ENCODE measurements around the gene NTSR1. TPM values are rescaled to one million over a fixed set of nuclear protein-coding genes. Genes with fewer than 3 reads are reported as not detected.
A peak's percentile ranks its signal among the peaks of the same experiment; 100 is the strongest.

The NTSR1 gene
- total and polyA plus RNA-seq, 8 donors: 0.06 to 15.9 (median 0.28) TPM; not detected in 5

DNA sequence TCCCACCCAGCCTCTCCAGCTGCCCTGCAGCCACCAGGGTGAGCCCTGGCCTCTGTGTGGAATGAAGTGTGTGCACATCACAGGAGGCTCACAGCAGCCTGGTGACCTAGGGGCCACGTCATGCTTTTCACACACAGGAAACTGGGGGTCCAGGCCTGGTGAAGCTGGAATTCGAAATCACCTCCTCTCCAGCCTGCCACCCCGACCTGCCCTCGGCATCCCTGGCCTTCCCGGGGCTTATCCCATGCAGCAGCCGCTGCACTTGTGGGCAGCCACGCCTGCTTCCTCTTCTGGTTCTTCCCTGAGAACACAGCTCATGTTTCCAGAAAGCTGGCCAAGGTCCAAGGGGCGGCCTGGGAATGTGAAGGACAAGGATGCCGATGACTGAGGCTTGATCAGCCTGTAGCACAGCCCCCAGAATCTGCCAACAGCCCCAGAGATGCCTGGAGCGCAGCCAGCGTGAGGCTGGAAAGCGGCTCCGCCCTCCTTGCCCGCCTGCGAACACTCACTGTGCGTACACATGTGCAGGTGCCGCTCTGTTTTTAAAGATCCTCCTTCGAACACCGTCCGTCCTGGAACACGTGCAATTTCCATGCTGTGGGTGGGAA lies 4.2 kb upstream of the NTSR1 start:
- no peak overlapping the region for H3K4me3 ChIP-seq
- TF ChIP-seq EP300 (IDR thresholded peaks at IDR 0.05) (no peak), POLR2A (IDR thresholded peaks at IDR 0.05) (no peak), POLR2AphosphoS5 (IDR thresholded peaks at IDR 0.05) (peak in 1 of 3 donors; percentile 30)
- TF ChIP-seq, protein P1, sequence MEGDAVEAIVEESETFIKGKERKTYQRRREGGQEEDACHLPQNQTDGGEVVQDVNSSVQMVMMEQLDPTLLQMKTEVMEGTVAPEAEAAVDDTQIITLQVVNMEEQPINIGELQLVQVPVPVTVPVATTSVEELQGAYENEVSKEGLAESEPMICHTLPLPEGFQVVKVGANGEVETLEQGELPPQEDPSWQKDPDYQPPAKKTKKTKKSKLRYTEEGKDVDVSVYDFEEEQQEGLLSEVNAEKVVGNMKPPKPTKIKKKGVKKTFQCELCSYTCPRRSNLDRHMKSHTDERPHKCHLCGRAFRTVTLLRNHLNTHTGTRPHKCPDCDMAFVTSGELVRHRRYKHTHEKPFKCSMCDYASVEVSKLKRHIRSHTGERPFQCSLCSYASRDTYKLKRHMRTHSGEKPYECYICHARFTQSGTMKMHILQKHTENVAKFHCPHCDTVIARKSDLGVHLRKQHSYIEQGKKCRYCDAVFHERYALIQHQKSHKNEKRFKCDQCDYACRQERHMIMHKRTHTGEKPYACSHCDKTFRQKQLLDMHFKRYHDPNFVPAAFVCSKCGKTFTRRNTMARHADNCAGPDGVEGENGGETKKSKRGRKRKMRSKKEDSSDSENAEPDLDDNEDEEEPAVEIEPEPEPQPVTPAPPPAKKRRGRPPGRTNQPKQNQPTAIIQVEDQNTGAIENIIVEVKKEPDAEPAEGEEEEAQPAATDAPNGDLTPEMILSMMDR (IDR thresholded peaks at IDR 0.05): no peak
- peaks cover 20 to 53% (median 30%) of the 10 kb centered on the region in 3 donors for H3K27me3 ChIP-seq
- peak; percentile 88 to 93 for DNase-seq
- H3K27ac ChIP-seq: peak overlapping the region in 1 of 5 donors; percentile 51
- no peaks in the 10 kb centered on the region for H3K36me3 ChIP-seq
- H3K9me3 ChIP-seq: no peaks in the 10 kb centered on the region
- peaks cover 15 to 34% (median 21%) of the 10 kb centered on the region in 4 donors for H3K4me1 ChIP-seq
- 9 to 25% (median 14%) methylated on average over 11 to 21 of the region's 21 CpGs for WGBS, 5 donors
- intact Hi-C loops (cut with DNase I; ENCODE audit: low total_unique reads): no loop called here

DNA sequence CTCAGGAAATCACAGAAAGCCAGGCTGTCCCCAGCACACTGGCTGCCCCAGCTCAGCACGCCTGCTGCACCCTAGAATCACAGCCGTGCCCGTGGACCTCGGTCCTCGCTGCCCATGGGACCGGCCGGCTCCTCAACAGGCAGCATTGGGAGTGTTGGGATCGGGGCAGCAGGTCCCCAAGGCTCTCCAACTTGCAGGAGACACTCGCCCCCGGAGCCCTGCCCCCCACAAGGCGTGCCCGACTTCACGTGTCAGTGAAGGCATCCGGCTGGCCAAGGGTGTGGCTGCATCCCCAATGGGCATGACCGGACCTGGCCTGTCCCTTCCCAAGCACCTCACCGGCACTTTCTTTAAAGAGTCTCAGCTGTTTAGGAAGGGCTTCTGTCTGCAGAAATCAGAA lies 3.0 kb upstream of the NTSR1 start:
- H3K4me3 ChIP-seq: no peak overlapping the region
- no peaks in the 10 kb centered on the region for H3K9me3 ChIP-seq
- H3K27me3 ChIP-seq: peaks cover 24 to 60% (median 42%) of the 10 kb centered on the region in 3 donors
- H3K27ac ChIP-seq: no peak overlapping the region
- intact Hi-C loops (cut with DNase I; ENCODE audit: low total_unique reads): no loop called here
- no peaks in the 10 kb centered on the region for H3K36me3 ChIP-seq
- WGBS, 5 donors: 58 to 83% (median 81%) methylated on average over 2 to 16 of the region's 16 CpGs
- DNase-seq: no peak
- TF ChIP-seq, protein P1 (IDR thresholded peaks at IDR 0.05): no peak
- TF ChIP-seq EP300 (IDR thresholded peaks at IDR 0.05): no peak
- no peak for TF ChIP-seq POLR2A (IDR thresholded peaks at IDR 0.05)
- no peak for TF ChIP-seq POLR2AphosphoS5 (IDR thresholded peaks at IDR 0.05)
- peaks cover 15 to 34% (median 21%) of the 10 kb centered on the region in 4 donors for H3K4me1 ChIP-seq

DNA sequence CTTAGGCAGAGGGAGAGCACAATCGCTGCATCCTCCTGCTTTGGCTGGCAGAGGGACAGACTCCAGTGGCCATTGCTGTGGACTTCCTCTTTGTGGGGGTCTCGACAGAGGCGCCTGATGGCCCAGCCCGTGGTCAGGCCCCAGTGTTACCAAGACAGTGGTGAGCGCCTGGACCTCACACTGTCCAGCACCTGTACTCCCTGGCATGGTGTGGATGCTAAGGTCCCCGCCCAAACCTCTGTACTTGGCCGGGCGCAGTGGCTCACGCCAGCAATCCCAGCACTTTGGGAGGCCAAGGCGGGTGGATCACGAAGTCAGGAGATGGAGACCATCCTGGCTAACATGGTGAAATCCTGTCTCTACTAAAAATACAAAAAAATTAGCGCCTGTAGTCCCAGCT lies 2.3 kb upstream of the NTSR1 start:
- Histone ChIP-seq H3K36me3 (no peaks in the 10 kb centered on the region), H3K27me3 (peaks cover 24 to 67% (median 47%) of the 10 kb centered on the region in 3 donors), H3K4me3 (no peak overlapping the region), H3K9me3 (no peaks in the 10 kb centered on the region), H3K27ac (no peak overlapping the region), H3K4me1 (peaks cover 16 to 40% (median 25%) of the 10 kb centered on the region in 4 donors)
- TF ChIP-seq EP300 (IDR thresholded peaks at IDR 0.05) (no peak), POLR2A (IDR thresholded peaks at IDR 0.05) (no peak), POLR2AphosphoS5 (IDR thresholded peaks at IDR 0.05) (no peak)
- TF ChIP-seq, protein P1 (IDR thresholded peaks at IDR 0.05): no peak
- WGBS, 5 donors: 81 to 88% (median 86%) methylated on average over 10 to 12 of the region's 12 CpGs
- intact Hi-C loops (cut with DNase I; ENCODE audit: low total_unique reads): no loop called here
- no peak for DNase-seq

DNA sequence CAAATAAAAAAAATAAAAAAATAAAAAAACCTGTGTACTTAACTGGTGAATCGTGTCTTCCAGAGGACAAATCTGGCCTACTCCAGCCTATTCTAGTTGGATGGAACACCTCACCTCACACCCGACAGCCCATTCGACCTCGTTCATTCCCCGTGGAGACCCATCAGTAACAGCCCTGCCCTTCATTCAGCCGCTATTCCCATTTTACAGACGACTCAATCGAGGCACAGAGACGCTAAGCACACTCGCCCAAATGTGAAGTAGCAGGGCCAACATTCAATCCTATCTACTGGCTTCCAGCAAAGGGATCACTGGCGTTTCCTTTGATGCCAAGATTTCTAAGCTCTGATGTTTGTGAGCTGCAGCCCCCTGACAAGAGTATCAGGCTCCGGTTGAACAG lies 1.8 kb upstream of the NTSR1 start:
- H3K36me3 ChIP-seq: no peaks in the 10 kb centered on the region
- TF ChIP-seq, protein P1 (IDR thresholded peaks at IDR 0.05): no peak
- TF ChIP-seq POLR2A (IDR thresholded peaks at IDR 0.05) (no peak), POLR2AphosphoS5 (IDR thresholded peaks at IDR 0.05) (no peak), EP300 (IDR thresholded peaks at IDR 0.05) (no peak)
- H3K4me3 ChIP-seq: no peak overlapping the region
- H3K27me3 ChIP-seq: peaks cover 24 to 72% (median 47%) of the 10 kb centered on the region in 3 donors
- H3K4me1 ChIP-seq: peaks cover 21 to 45% (median 30%) of the 10 kb centered on the region in 4 donors
- no peak for DNase-seq
- no peaks in the 10 kb centered on the region for H3K9me3 ChIP-seq
- 74 to 83% (median 82%) methylated on average over 12 of the region's 12 CpGs for WGBS, 5 donors
- H3K27ac ChIP-seq: no peak overlapping the region
- intact Hi-C loops (cut with DNase I; ENCODE audit: low total_unique reads): no loop called here
